B cell (primary cell): ENCODE data around the gene PIK3R3. TPM values are rescaled to one million over a fixed set of nuclear protein-coding genes. Genes with fewer than 3 reads are reported as not detected.

Source experiments
- ATAC-seq: fragments of 200-7000 bp; cut with Tn5 transposase; one replicate; pipeline ENCODE4 v1.10.0; 2021; ENCODE audit warnings: low read depth, mild to moderate bottlenecking, moderate number of reproducible peaks, moderate library complexity
- CTCF ChIA-PET: fragments of 350-600 bp; sonication (Branson Sonifier 250); formaldehyde crosslinking; loops from one replicate; lab custom pipeline; 2021; ENCODE audit warnings: antibody characterized with exemption, inconsistent platforms; lab: Charles Lee
- POLR2A ChIA-PET: fragments of 350-600 bp; sonication (Branson Sonifier 250); formaldehyde crosslinking; loops from one replicate; lab custom pipeline; 2021; ENCODE audit warnings: antibody characterized with exemption; lab: Charles Lee
- DNase-seq: peaks from one replicate; pipeline ENCODE4 v3.0.0; 2013
- H2AFZ ChIP-seq: 2 replicates; pipeline ENCODE4 v1.6.1; 2012; ENCODE audit warnings: mild to moderate bottlenecking, low read depth, low read length; ENCODE audit not compliant: insufficient read depth, poor library complexity, severe bottlenecking
- H3K27ac ChIP-seq, 2 donors: 1 replicate in 1 of 2; 2 replicates in 1 of 2; pipeline ENCODE4 v1.5.1; 2012 to 2013; ENCODE audit warnings: low read length in 2 of 2, mild to moderate bottlenecking in 2 of 2, moderate library complexity in 1 of 2
- H3K27me3 ChIP-seq, 4 experiments: fragments of 200-600 bp in 1 of 4; sonication (generic) in 1 of 4; replicated peaks in 1 of 4; 1 replicate in 2 of 4; 2 replicates in 2 of 4; pipeline versions ENCODE4 v1.6.1 to v1.7.0; 2013 to 2016; ENCODE audit warnings: low read length in 3 of 4, mild to moderate bottlenecking in 2 of 4, mixed read lengths in 1 of 4, moderate library complexity in 1 of 4; ENCODE audit not compliant: insufficient read depth in 4 of 4, control insufficient read depth in 3 of 4; ENCODE audit errors: control extremely low read depth in 1 of 4
- H3K36me3 ChIP-seq, 2 experiments: replicated peaks in 1 of 2; 1 replicate in 1 of 2; 2 replicates in 1 of 2; pipeline versions ENCODE4 v1.6.1 to v1.7.1; 2013; ENCODE audit warnings: low read length in 1 of 2; ENCODE audit not compliant: insufficient read depth in 2 of 2, control insufficient read depth in 1 of 2; ENCODE audit errors: control extremely low read depth in 1 of 2, extremely low read depth in 1 of 2
- H3K4me1 ChIP-seq, 2 donors: fragments of 200-600 bp in 1 of 2; sonication (generic) in 1 of 2; 1 replicate in 1 of 2; 2 replicates in 1 of 2; pipeline versions ENCODE4 v1.5.1 to v1.6.1; 2013 to 2017; ENCODE audit warnings: low read length in 2 of 2; ENCODE audit not compliant: control insufficient read depth in 2 of 2, insufficient read depth in 2 of 2
- H3K4me2 ChIP-seq: replicated peaks from 2 replicates; pipeline ENCODE3; 2012; ENCODE audit warnings: mild to moderate bottlenecking, low read depth, low read length; ENCODE audit not compliant: poor library complexity, severe bottlenecking
- H3K4me3 ChIP-seq, 5 experiments: fragments of 200-600 bp in 1 of 5; sonication (generic) in 1 of 5; 1 replicate in 3 of 5; 2 replicates in 2 of 5; pipeline versions ENCODE4 v1.5.1 to v1.7.0; 2011 to 2016; ENCODE audit warnings: low read length in 4 of 5, mild to moderate bottlenecking in 4 of 5, low read depth in 2 of 5, control low read depth in 1 of 5, moderate library complexity in 1 of 5; ENCODE audit not compliant: insufficient read depth in 1 of 5; ENCODE audit errors: control extremely low read depth in 1 of 5, extremely low read depth in 1 of 5
- H3K79me2 ChIP-seq: fragments of 200-600 bp; sonication (generic); one replicate; pipeline ENCODE4 v1.6.0; 2016; ENCODE audit warnings: low read length; ENCODE audit not compliant: control insufficient read depth, insufficient read depth
- H3K9ac ChIP-seq: fragments of 200-600 bp; sonication (generic); 2 replicates; pipeline ENCODE4 v1.6.1; 2017; ENCODE audit warnings: mild to moderate bottlenecking, low read length, moderate library complexity
- H3K9me3 ChIP-seq, 3 donors: one replicate each; pipeline versions ENCODE4 v1.6.1 to v1.7.1; 2013; ENCODE audit warnings: low read length in 2 of 3; ENCODE audit not compliant: control insufficient read depth in 2 of 3, insufficient read depth in 1 of 3; ENCODE audit errors: control extremely low read depth in 1 of 3
- H4K20me1 ChIP-seq: 2 replicates; pipeline ENCODE4 v1.6.0; 2012; ENCODE audit warnings: mild to moderate bottlenecking, low read length; ENCODE audit not compliant: insufficient read depth, control insufficient read depth, poor library complexity, severe bottlenecking
- H3K27ac Mint-ChIP-seq: one replicate; pipeline ENCODE4 v1.8.0; 2021; ENCODE audit warnings: mixed read lengths
- H3K27me3 Mint-ChIP-seq: one replicate; pipeline ENCODE4 v1.8.0; 2021; ENCODE audit warnings: mixed read lengths
- H3K4me1 Mint-ChIP-seq: one replicate; pipeline ENCODE4 v1.8.0; 2021; ENCODE audit warnings: mixed read lengths
- H3K4me3 Mint-ChIP-seq: one replicate; pipeline ENCODE4 v1.8.0; 2021; ENCODE audit warnings: mixed read lengths
- H3K9me3 Mint-ChIP-seq: one replicate; pipeline ENCODE4 v1.8.0; 2022; ENCODE audit warnings: mixed read lengths; ENCODE audit not compliant: insufficient read depth
- EZH2 ChIP-seq: IDR thresholded peaks from 2 replicates; pipeline ENCODE4 v1.6.1; 2012; ENCODE audit warnings: borderline replicate concordance, low read depth, mild to moderate bottlenecking, moderate library complexity, low read length; ENCODE audit not compliant: insufficient read depth, poor library complexity, severe bottlenecking
- WGBS: methylation state at CpG from one replicate; pipeline ENCODE4 v1.1.5; 2013; ENCODE audit warnings: missing lambda C conversion rate; ENCODE audit not compliant: insufficient coverage; 5-methylcytosine and 5-hydroxymethylcytosine counted together
- intact Hi-C: fragments of 100-400 bp; cut with micrococcal nuclease; formaldehyde crosslinking; loops from one replicate; pipeline ENCODE4 v1.10.0; 2022
- polyA plus RNA-seq: library from polyadenylated mRNA; depleted of rRNA; stranded (reverse); fragments of >200 nt; gene quantifications from 2 replicates; pipeline ENCODE4 v1.2.3, GENCODE V29; 2012
- total RNA-seq, 2 donors: library from RNA; stranded (reverse); fragments of 120-200 nt in 1 of 2; gene quantifications; 1 replicate in 1 of 2; 2 replicates in 1 of 2; pipeline versions ENCODE4 v1.2.3 to v1.2.4, GENCODE V29; 2013 to 2022
- TF ChIP-seq, protein P1 (sequence below): fragments of 200-600 bp; IDR thresholded peaks from one replicate; pipeline ENCODE4 v1.8.0; 2022; ENCODE audit warnings: antibody characterized with exemption, mild to moderate bottlenecking

Gene PIK3R3
- total and polyA plus RNA-seq, 2 donors (not counting 1 experiment from before 2014, with no cell fraction given), result 0.06 to 0.17 TPM

GRCh38 chr1:46130121-46130520 lies 2.3 kb downstream of the PIK3R3 start:
- POLR2A ChIA-PET, result no interaction called here
- WGBS, result no CpG with 5 or more reads among the region's 1 CpG
- intact Hi-C loops, result loop anchor here (5.0 kb wide), 1 partner anchor 172 kb away; the partner anchor contains the start of genes LRRC41 and UQCRH
- Histone ChIP-seq H3K27me3 (peaks cover 0 to 35% (median 22%) of the 10 kb centered on the region in 4 experiments), H3K4me2 (no peak overlapping the region), H3K4me3 (no peak overlapping the region), H2AFZ (no peak overlapping the region), H3K79me2 (no peaks in the 10 kb centered on the region), H3K4me1 (peaks cover 17 to 20% of the 10 kb centered on the region in 2 donors), H3K9ac (no peak overlapping the region), H3K27ac (no peak overlapping the region), H3K9me3 (peaks cover 0 to 2% (median 0%) of the 10 kb centered on the region in 3 donors), H4K20me1 (no peaks in the 10 kb centered on the region), H3K36me3 (no peaks in the 10 kb centered on the region)
- no peak for ATAC-seq
- Mint-ChIP-seq H3K4me3 (no peak overlapping the region), H3K27me3 (peaks cover 45% of the 10 kb centered on the region), H3K27ac (no peak overlapping the region), H3K4me1 (peaks cover 23% of the 10 kb centered on the region), H3K9me3 (no peaks in the 10 kb centered on the region)
- CTCF ChIA-PET, result no interaction called here
- no peak for TF ChIP-seq EZH2
- TF ChIP-seq, protein P1, sequence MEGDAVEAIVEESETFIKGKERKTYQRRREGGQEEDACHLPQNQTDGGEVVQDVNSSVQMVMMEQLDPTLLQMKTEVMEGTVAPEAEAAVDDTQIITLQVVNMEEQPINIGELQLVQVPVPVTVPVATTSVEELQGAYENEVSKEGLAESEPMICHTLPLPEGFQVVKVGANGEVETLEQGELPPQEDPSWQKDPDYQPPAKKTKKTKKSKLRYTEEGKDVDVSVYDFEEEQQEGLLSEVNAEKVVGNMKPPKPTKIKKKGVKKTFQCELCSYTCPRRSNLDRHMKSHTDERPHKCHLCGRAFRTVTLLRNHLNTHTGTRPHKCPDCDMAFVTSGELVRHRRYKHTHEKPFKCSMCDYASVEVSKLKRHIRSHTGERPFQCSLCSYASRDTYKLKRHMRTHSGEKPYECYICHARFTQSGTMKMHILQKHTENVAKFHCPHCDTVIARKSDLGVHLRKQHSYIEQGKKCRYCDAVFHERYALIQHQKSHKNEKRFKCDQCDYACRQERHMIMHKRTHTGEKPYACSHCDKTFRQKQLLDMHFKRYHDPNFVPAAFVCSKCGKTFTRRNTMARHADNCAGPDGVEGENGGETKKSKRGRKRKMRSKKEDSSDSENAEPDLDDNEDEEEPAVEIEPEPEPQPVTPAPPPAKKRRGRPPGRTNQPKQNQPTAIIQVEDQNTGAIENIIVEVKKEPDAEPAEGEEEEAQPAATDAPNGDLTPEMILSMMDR, result no peak
- DNase-seq, result no peak

DNA sequence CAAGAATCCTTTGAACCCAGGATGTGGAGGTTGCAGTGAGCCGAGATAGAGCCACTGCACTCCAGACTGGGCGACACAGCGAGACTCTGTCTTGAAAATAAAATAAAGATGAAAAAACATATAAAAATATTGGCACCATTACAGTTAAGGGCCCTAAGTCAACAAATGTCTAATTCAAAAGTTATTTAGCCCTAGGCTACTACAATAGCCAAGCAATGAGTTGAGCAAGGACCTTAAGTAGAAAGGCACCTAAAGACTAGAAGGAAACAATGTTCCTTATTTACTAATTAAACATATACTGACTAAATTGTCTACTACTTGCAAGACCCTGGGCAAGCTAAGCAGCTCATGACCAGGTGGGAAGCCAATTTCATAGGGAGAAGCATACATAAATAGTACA lies 4.1 kb downstream of the PIK3R3 start:
- no peak overlapping the region for H2AFZ ChIP-seq
- H3K27me3 ChIP-seq, result peaks cover 0 to 35% (median 22%) of the 10 kb centered on the region in 4 experiments
- 100% methylated on average over 1 of the region's 3 CpGs for WGBS
- CTCF ChIA-PET, result no interaction called here
- intact Hi-C loops, result no loop called here
- no peaks in the 10 kb centered on the region for H3K79me2 ChIP-seq
- DNase-seq (no peak), ATAC-seq (no peak)
- Mint-ChIP-seq H3K4me3 (no peak overlapping the region), H3K27me3 (peaks cover 45% of the 10 kb centered on the region), H3K9me3 (no peaks in the 10 kb centered on the region), H3K27ac (no peak overlapping the region), H3K4me1 (peaks cover 18% of the 10 kb centered on the region)
- no peak overlapping the region for H3K9ac ChIP-seq
- peaks cover 0 to 2% (median 0%) of the 10 kb centered on the region in 3 donors for H3K9me3 ChIP-seq
- no peak overlapping the region for H3K27ac ChIP-seq
- POLR2A ChIA-PET, result interaction anchor here (0.7 kb wide), 1 partner anchor 52 kb away, joined by 5 read pairs; no protein-coding TSS in a partner anchor
- H3K36me3 ChIP-seq, result no peaks in the 10 kb centered on the region
- no peak for TF ChIP-seq EZH2
- TF ChIP-seq, protein P1, result no peak
- no peak overlapping the region for H3K4me3 ChIP-seq
- peaks cover 12 to 16% of the 10 kb centered on the region in 2 donors for H3K4me1 ChIP-seq
- no peak overlapping the region for H3K4me2 ChIP-seq
- H4K20me1 ChIP-seq, result no peaks in the 10 kb centered on the region
